Osteoblast (primary cell): ENCODE measurements around the gene LRRC41. TPM values are rescaled to one million over a fixed set of nuclear protein-coding genes. Genes with fewer than 3 reads are reported as not detected.

Experiments used
- DNase-seq: peaks from one replicate; pipeline ENCODE4 v3.0.0; 2011; ENCODE audit warnings: low spot score, mixed read lengths; ENCODE audit not compliant: insufficient read length; ENCODE audit errors: missing footprints
- H2AFZ ChIP-seq: 2 replicates; pipeline ENCODE4 v1.6.0; 2011; ENCODE audit warnings: mild to moderate bottlenecking, low read length
- H3K27ac ChIP-seq: 2 replicates; pipeline ENCODE4 v1.5.1; 2011; ENCODE audit warnings: mild to moderate bottlenecking, low read depth, low read length, moderate library complexity
- H3K27me3 ChIP-seq: 2 replicates; pipeline ENCODE4 v1.6.0; 2012; ENCODE audit warnings: mild to moderate bottlenecking, control low read depth, inconsistent platforms, low read length, moderate library complexity; ENCODE audit not compliant: insufficient read depth
- H3K36me3 ChIP-seq: 2 replicates; pipeline ENCODE4 v1.5.1; 2011; ENCODE audit warnings: mild to moderate bottlenecking, low read length, control low read depth, moderate library complexity; ENCODE audit not compliant: insufficient read depth
- H3K4me1 ChIP-seq: 2 replicates; pipeline ENCODE4 v1.5.1; 2011; ENCODE audit warnings: mild to moderate bottlenecking, low read length, control low read depth, moderate library complexity; ENCODE audit not compliant: insufficient read depth
- H3K4me2 ChIP-seq: 2 replicates; pipeline ENCODE4 v1.6.0; 2011; ENCODE audit warnings: mild to moderate bottlenecking, low read length; ENCODE audit not compliant: insufficient read depth
- H3K4me3 ChIP-seq: fragments of 200-600 bp; sonication (generic); 3 replicates; pipeline ENCODE4 v1.5.1; 2012; ENCODE audit warnings: mild to moderate bottlenecking, low read length, inconsistent platforms; ENCODE audit not compliant: insufficient read depth
- H3K79me2 ChIP-seq: 2 replicates; pipeline ENCODE4 v1.6.0; 2012; ENCODE audit warnings: mild to moderate bottlenecking, low read length, control low read depth, inconsistent platforms; ENCODE audit not compliant: insufficient read depth
- H3K9me3 ChIP-seq: 2 replicates; pipeline ENCODE4 v1.5.1; 2011; ENCODE audit warnings: low read depth, low read length, control low read depth
- H4K20me1 ChIP-seq: 2 replicates; pipeline ENCODE4 v1.6.0; 2012; ENCODE audit warnings: mild to moderate bottlenecking, low read length, control low read depth; ENCODE audit not compliant: insufficient read depth
- total RNA-seq: library from RNA; depleted of rRNA; stranded (reverse); fragments of >200 nt; gene quantifications from 2 replicates; pipeline ENCODE4 v1.2.3, GENCODE V29; 2012
- TF ChIP-seq, protein P1 (sequence below): IDR thresholded peaks from 2 replicates; pipeline ENCODE4 v1.5.1; 2011; ENCODE audit warnings: mild to moderate bottlenecking, low read depth, low read length, moderate library complexity; ENCODE audit errors: extremely low read depth

The LRRC41 gene
- total RNA-seq, 1 donor: 103 TPM

DNA sequence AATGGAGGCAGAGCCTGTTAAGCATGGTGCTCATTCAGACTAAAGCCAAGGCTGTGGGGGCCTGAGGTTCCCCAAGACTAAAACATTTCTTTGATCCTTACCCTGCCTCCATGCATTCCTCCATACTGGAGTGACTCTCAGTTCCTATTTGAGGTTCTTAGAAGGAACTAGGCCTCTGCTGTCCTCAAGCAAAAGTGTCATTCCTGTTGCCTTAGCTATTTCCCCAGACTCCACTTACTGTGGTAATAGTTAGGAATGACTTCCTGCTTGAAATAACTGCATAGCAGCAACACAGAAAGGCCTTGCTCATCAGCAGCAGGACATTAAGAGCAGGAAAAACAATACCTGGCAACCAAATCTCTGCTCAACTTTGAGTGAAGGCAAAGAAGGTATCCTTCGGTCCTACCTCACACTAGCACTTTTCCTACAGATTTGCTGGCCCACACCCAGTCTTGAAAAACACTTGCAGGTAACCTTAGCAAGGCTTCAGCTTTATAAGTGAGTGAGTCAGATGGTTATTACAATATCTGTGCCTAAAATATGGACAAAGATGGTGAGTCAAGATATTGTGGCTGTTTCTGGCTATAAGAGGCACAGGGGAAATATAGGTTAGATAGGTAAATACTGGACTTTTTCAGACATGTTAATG is 14.8 kb downstream of the LRRC41 start:
- H3K9me3 ChIP-seq: no peaks in the 10 kb centered on the region
- no peak overlapping the region for H2AFZ ChIP-seq
- no peak overlapping the region for H3K4me3 ChIP-seq
- H4K20me1 ChIP-seq: peaks cover 24% of the 10 kb centered on the region
- peaks cover 69% of the 10 kb centered on the region for H3K36me3 ChIP-seq
- no peak overlapping the region for H3K4me2 ChIP-seq
- H3K27ac ChIP-seq: peak overlapping the region; percentile 73
- H3K4me1 ChIP-seq: peaks cover 22% of the 10 kb centered on the region
- no peaks in the 10 kb centered on the region for H3K27me3 ChIP-seq
- DNase-seq: peak; percentile 88
- TF ChIP-seq, protein P1, sequence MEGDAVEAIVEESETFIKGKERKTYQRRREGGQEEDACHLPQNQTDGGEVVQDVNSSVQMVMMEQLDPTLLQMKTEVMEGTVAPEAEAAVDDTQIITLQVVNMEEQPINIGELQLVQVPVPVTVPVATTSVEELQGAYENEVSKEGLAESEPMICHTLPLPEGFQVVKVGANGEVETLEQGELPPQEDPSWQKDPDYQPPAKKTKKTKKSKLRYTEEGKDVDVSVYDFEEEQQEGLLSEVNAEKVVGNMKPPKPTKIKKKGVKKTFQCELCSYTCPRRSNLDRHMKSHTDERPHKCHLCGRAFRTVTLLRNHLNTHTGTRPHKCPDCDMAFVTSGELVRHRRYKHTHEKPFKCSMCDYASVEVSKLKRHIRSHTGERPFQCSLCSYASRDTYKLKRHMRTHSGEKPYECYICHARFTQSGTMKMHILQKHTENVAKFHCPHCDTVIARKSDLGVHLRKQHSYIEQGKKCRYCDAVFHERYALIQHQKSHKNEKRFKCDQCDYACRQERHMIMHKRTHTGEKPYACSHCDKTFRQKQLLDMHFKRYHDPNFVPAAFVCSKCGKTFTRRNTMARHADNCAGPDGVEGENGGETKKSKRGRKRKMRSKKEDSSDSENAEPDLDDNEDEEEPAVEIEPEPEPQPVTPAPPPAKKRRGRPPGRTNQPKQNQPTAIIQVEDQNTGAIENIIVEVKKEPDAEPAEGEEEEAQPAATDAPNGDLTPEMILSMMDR: no peak
- peaks cover 26% of the 10 kb centered on the region for H3K79me2 ChIP-seq

DNA sequence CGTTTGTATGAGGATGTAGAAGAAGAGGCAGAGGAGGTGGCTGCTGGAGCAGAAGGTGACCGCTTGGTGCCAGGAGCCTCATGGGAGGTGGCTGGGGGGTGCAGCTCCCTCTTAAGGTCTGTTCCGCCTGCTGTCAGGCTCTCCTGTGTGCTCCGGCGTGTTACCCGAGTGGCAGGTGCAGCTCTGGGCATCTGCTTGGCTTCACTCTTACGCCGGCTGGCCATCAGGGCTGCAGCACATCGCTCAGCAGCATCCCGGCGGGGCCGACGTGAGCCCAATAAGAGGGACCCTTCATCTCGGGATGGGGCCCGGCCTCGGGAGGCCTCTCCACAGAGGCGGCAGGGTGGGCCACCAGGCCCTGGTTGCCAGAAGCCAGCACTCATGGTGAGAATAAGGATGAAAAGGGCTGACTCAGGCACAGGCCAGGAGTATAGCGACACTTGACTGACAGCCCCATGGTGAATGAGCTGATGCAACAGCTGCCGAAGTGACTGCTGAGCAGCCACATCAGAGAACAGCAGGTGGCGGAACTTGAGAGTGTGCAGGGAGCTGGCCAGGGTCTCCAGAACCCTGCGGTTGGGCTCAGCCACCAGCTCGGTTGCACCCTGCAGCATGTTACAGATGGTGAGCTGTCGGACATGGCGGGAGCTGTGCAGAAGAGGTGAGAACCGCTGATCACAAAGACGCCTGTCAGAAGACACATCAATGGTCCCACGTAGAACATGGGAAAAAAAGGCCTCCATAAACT is 17.5 kb downstream of the LRRC41 start:
- peaks cover 73% of the 10 kb centered on the region for H3K36me3 ChIP-seq
- no peak overlapping the region for H3K4me2 ChIP-seq
- peaks cover 24% of the 10 kb centered on the region for H4K20me1 ChIP-seq
- no peak overlapping the region for H3K4me3 ChIP-seq
- H3K9me3 ChIP-seq: no peaks in the 10 kb centered on the region
- peaks cover 28% of the 10 kb centered on the region for H3K79me2 ChIP-seq
- peak; percentile 30 for DNase-seq
- H3K4me1 ChIP-seq: peaks cover 22% of the 10 kb centered on the region
- no peak overlapping the region for H2AFZ ChIP-seq
- TF ChIP-seq, protein P1: no peak
- no peak overlapping the region for H3K27ac ChIP-seq
- no peaks in the 10 kb centered on the region for H3K27me3 ChIP-seq

GRCh38 chr1:46284597-46285564 is 18.5 kb downstream of the LRRC41 start:
- H3K27me3 ChIP-seq: no peaks in the 10 kb centered on the region
- H4K20me1 ChIP-seq: peaks cover 24% of the 10 kb centered on the region
- H3K27ac ChIP-seq: peak overlapping the region; percentile 52
- no peak overlapping the region for H2AFZ ChIP-seq
- peaks cover 77% of the 10 kb centered on the region for H3K36me3 ChIP-seq
- H3K9me3 ChIP-seq: no peaks in the 10 kb centered on the region
- peaks cover 22% of the 10 kb centered on the region for H3K4me1 ChIP-seq
- DNase-seq: peak; percentile 36
- H3K4me2 ChIP-seq: no peak overlapping the region
- TF ChIP-seq, protein P1: no peak
- H3K79me2 ChIP-seq: peaks cover 28% of the 10 kb centered on the region
- no peak overlapping the region for H3K4me3 ChIP-seq
